ENCODE results near the gene MYL6.

GRCh38 chr12:56129942-56130495, 28.1 kb upstream of the MYL6 start:
- TF ChIP-seq CTCF (IDR thresholded peaks at IDR 0.05) (no peak), EP300 (IDR thresholded peaks at IDR 0.05) (no peak), POLR2A (IDR thresholded peaks at IDR 0.05) (no peak), POLR2AphosphoS5 (IDR thresholded peaks at IDR 0.05) (no peak)

Data from stomach (tissue), 4 donors.